AG09319 (cell line): Measurements from ENCODE around the gene CRACDL.

ENCODE experiments used
- DNase-seq: peaks from one replicate; pipeline ENCODE4 v3.0.0-alpha.2; 2010; ENCODE audit warnings: low read depth; ENCODE audit errors: extremely low read depth
- CTCF ChIP-seq: IDR thresholded peaks from 2 replicates; pipeline ENCODE4 v1.5.1; 2011; ENCODE audit warnings: low read depth, mild to moderate bottlenecking, inconsistent platforms, low read length, moderate library complexity

Gene CRACDL

GRCh38 chr2:98833172-98833916, 102.7 kb downstream of the CRACDL start:
- no peak for TF ChIP-seq CTCF
- DNase-seq: no peak

- no peak for TF ChIP-seq CTCF
- DNase-seq: no peak
Measured at GRCh38 chr2:98832172-98832571, 103.9 kb downstream of the CRACDL start.

- no peak for DNase-seq
- TF ChIP-seq CTCF: no peak
Measured at GRCh38 chr2:98830571-98831145, 105.4 kb downstream of the CRACDL start.

- DNase-seq: no peak
Measured at GRCh38 chr2:98829581-98830270, 106.3 kb downstream of the CRACDL start.

GRCh38 chr2:98828793-98829371, 107.1 kb downstream of the CRACDL start:
- DNase-seq: no peak
- no peak for TF ChIP-seq CTCF

More at GRCh38 chr2:98829581-98830270, 106.3 kb downstream of the CRACDL start:
- TF ChIP-seq CTCF: no peak

GRCh38 chr2:98828369-98828744, 107.7 kb downstream of the CRACDL start:
- DNase-seq: no peak

More at GRCh38 chr2:98828369-98828744, 107.7 kb downstream of the CRACDL start:
- TF ChIP-seq CTCF: no peak
